H1 (cell line): Measurements from ENCODE around the gene CNST. TPM values are rescaled to one million over a fixed set of nuclear protein-coding genes. Genes with fewer than 3 reads are reported as not detected.

Experiments used
- CTCF ChIA-PET: fragments of 300-600 bp; sonication (Branson Sonifier 250); formaldehyde crosslinking; loops from one replicate; lab custom pipeline; 2021; ENCODE audit not compliant: partially characterized antibody; lab: Charles Lee
- POLR2A ChIA-PET: fragments of 300-600 bp; sonication (Branson Sonifier 250); formaldehyde crosslinking; loops from one replicate; lab custom pipeline; 2021; ENCODE audit warnings: inconsistent platforms; ENCODE audit not compliant: partially characterized antibody; lab: Charles Lee
- DNase-seq, 2 experiments: peaks; one replicate each; pipeline versions ENCODE4 v3.0.0 to v3.0.0-alpha.2; 2010 to 2022; ENCODE audit warnings: low spot score in 2 of 2, low read depth in 1 of 2, mixed read lengths in 1 of 2
- FAIRE-seq: peaks from 2 replicates; lab custom pipeline; 2011; peaks lifted over from hg19 to GRCh38; lab: Jason Lieb, UNC
- H2AFZ ChIP-seq: 2 replicates; pipeline ENCODE4 v1.8.1; 2012; ENCODE audit warnings: low read length, inconsistent platforms
- H2AK5ac ChIP-seq: 2 replicates; pipeline ENCODE4 v1.6.1; 2013; ENCODE audit warnings: low read depth, low read length
- H2BK120ac ChIP-seq: replicated peaks from 2 replicates; pipeline ENCODE3; 2013; ENCODE audit warnings: low read depth, low read length, inconsistent platforms
- H2BK12ac ChIP-seq: 2 replicates; pipeline ENCODE4 v1.6.1; 2013; ENCODE audit warnings: low read depth, low read length
- H2BK15ac ChIP-seq: 2 replicates; pipeline ENCODE4 v1.6.1; 2013; ENCODE audit warnings: low read length
- H2BK20ac ChIP-seq: 2 replicates; pipeline ENCODE4 v1.6.1; 2013; ENCODE audit warnings: low read length
- H2BK5ac ChIP-seq: 2 replicates; pipeline ENCODE4 v1.6.1; 2013; ENCODE audit warnings: low read depth, low read length
- H3K14ac ChIP-seq: 2 replicates; pipeline ENCODE4 v1.6.1; 2013; ENCODE audit warnings: inconsistent platforms; ENCODE audit not compliant: insufficient read length
- H3K18ac ChIP-seq: 2 replicates; pipeline ENCODE4 v1.6.1; 2013; ENCODE audit warnings: low read length; ENCODE audit errors: extremely low read depth
- H3K23ac ChIP-seq: 2 replicates; pipeline ENCODE4 v1.6.1; 2013; ENCODE audit warnings: inconsistent platforms; ENCODE audit not compliant: insufficient read length
- H3K23me2 ChIP-seq: 2 replicates; pipeline ENCODE4 v1.6.1; 2013; ENCODE audit warnings: low read depth, low read length
- H3K27ac ChIP-seq: 2 replicates; pipeline ENCODE4 v1.6.1; 2011; ENCODE audit warnings: low read depth, low read length, inconsistent platforms
- H3K27me3 ChIP-seq, 4 experiments: replicated peaks in 1 of 4; 1 replicate in 1 of 4; 2 replicates in 3 of 4; pipeline versions ENCODE4 v1.6.1 to v1.8.1; 2011 to 2013; ENCODE audit warnings: low read length in 3 of 4, mild to moderate bottlenecking in 3 of 4, inconsistent platforms in 2 of 4, mixed read lengths in 2 of 4, moderate library complexity in 1 of 4; ENCODE audit not compliant: control insufficient read depth in 3 of 4, insufficient read depth in 3 of 4; ENCODE audit errors: extremely low read depth in 1 of 4
- H3K36me3 ChIP-seq, 4 experiments: 2 replicates each; pipeline versions ENCODE4 v1.6.1 to v1.8.1; 2011 to 2013; ENCODE audit warnings: mild to moderate bottlenecking in 4 of 4, low read length in 3 of 4, moderate library complexity in 2 of 4, control low read depth in 1 of 4, inconsistent platforms in 1 of 4; ENCODE audit not compliant: insufficient read depth in 4 of 4, control insufficient read depth in 2 of 4
- H3K4ac ChIP-seq: replicated peaks from 2 replicates; pipeline ENCODE3; 2013; ENCODE audit warnings: low read length, low read depth, mixed read lengths, inconsistent platforms; ENCODE audit not compliant: insufficient read length
- H3K4me1 ChIP-seq, 4 experiments: replicated peaks in 1 of 4; 1 replicate in 1 of 4; 2 replicates in 3 of 4; pipeline versions ENCODE4 v1.6.1 to v1.8.1; 2011 to 2013; ENCODE audit warnings: low read length in 3 of 4, inconsistent platforms in 2 of 4, mixed read lengths in 1 of 4; ENCODE audit not compliant: insufficient read depth in 4 of 4, control insufficient read depth in 3 of 4
- H3K4me2 ChIP-seq, 2 experiments: 2 replicates each; pipeline versions ENCODE4 v1.6.1 to v1.8.1; 2011 to 2013; ENCODE audit warnings: low read depth in 2 of 2, low read length in 2 of 2, control low read depth in 1 of 2, inconsistent platforms in 1 of 2, mild to moderate bottlenecking in 1 of 2; ENCODE audit not compliant: insufficient read depth in 1 of 2
- H3K4me3 ChIP-seq, 4 experiments: fragments of 200-600, 300-600 bp in 1 of 4; sonication (generic), shearing (Covaris generic), sonication (Bioruptor Twin) in 1 of 4; 2 replicates each; pipeline versions ENCODE4 v1.5.1 to v1.8.1; 2011 to 2016; ENCODE audit warnings: low read length in 4 of 4, low read depth in 3 of 4, control low read depth in 2 of 4, inconsistent platforms in 2 of 4, mild to moderate bottlenecking in 2 of 4, mixed read lengths in 1 of 4, moderate library complexity in 1 of 4; ENCODE audit not compliant: insufficient read depth in 2 of 4; ENCODE audit errors: extremely low read depth in 1 of 4
- H3K56ac ChIP-seq: replicated peaks from 2 replicates; pipeline ENCODE3; 2013; ENCODE audit warnings: low read depth, mild to moderate bottlenecking, mixed read lengths, low read length, inconsistent platforms; ENCODE audit not compliant: insufficient read length
- H3K79me1 ChIP-seq: 2 replicates; pipeline ENCODE4 v1.6.1; 2013; ENCODE audit warnings: low read depth, low read length, control low read depth
- H3K79me2 ChIP-seq, 2 experiments: 2 replicates each; pipeline versions ENCODE4 v1.6.1 to v1.8.1; 2012 to 2013; ENCODE audit warnings: low read length in 2 of 2, mild to moderate bottlenecking in 2 of 2, inconsistent platforms in 1 of 2; ENCODE audit not compliant: insufficient read depth in 2 of 2, control insufficient read depth in 1 of 2
- H3K9ac ChIP-seq, 4 experiments: replicated peaks in 1 of 4; 1 replicate in 1 of 4; 2 replicates in 3 of 4; pipeline versions ENCODE4 v1.6.1 to v1.8.1; 2011 to 2013; ENCODE audit warnings: low read depth in 3 of 4, low read length in 3 of 4, control low read depth in 2 of 4, mild to moderate bottlenecking in 2 of 4, moderate library complexity in 2 of 4, inconsistent platforms in 1 of 4; ENCODE audit errors: extremely low read depth in 1 of 4
- H3K9me3 ChIP-seq, 2 experiments: 2 replicates each; pipeline versions ENCODE4 v1.6.1 to v1.8.1; 2012 to 2013; ENCODE audit warnings: mild to moderate bottlenecking in 2 of 2, moderate library complexity in 2 of 2, control low read depth in 1 of 2, inconsistent platforms in 1 of 2, low read depth in 1 of 2, low read length in 1 of 2, mixed read lengths in 1 of 2; ENCODE audit not compliant: insufficient read depth in 2 of 2
- H4K20me1 ChIP-seq, 2 experiments: replicated peaks in 1 of 2; 2 replicates each; pipeline versions ENCODE3 to v1.8.1; 2011 to 2013; ENCODE audit warnings: inconsistent platforms in 2 of 2, low read length in 2 of 2, mild to moderate bottlenecking in 1 of 2; ENCODE audit not compliant: insufficient read depth in 2 of 2, control insufficient read depth in 1 of 2
- H4K5ac ChIP-seq: 2 replicates; pipeline ENCODE4 v1.6.1; 2013; ENCODE audit warnings: low read length, low read depth, mixed read lengths, inconsistent platforms; ENCODE audit not compliant: insufficient read length
- H4K8ac ChIP-seq: 2 replicates; pipeline ENCODE4 v1.8.0; 2013; ENCODE audit warnings: mild to moderate bottlenecking, moderate library complexity, low read length, inconsistent platforms; ENCODE audit not compliant: insufficient read depth; ENCODE audit errors: extremely low read depth
- H4K91ac ChIP-seq: replicated peaks from 2 replicates; pipeline ENCODE3; 2013; ENCODE audit warnings: low read length, mixed read lengths, inconsistent platforms; ENCODE audit not compliant: insufficient read length
- SP1 ChIP-seq: IDR thresholded peaks from 2 replicates; pipeline ENCODE4 v1.6.1; 2011; ENCODE audit warnings: low read depth, low read length
- WGBS, 2 experiments: shearing (Covaris generic) in 1 of 2; methylation state at CpG; one replicate each; pipeline versions ENCODE4 v1.1.6 to v1.1.7; 2013 to 2015; ENCODE audit warnings: low lambda C conversion rate in 2 of 2, mixed read lengths in 2 of 2, inconsistent platforms in 1 of 2, low coverage in 1 of 2, missing lambda C conversion rate in 1 of 2; ENCODE audit not compliant: insufficient replicate concordance in 2 of 2, insufficient coverage in 1 of 2, insufficient read length in 1 of 2; ENCODE audit errors: extremely low coverage in 1 of 2, missing lambda C conversion rate in 1 of 2; 5-methylcytosine and 5-hydroxymethylcytosine counted together
- polyA plus RNA-seq, 7 experiments: library from polyadenylated mRNA; depleted of rRNA in 3 of 7; stranded (reverse) in 5 of 7; unstranded in 2 of 7; fragments of >200 nt in 5 of 7; fragments of 200-250 nt in 2 of 7; gene quantifications; 1 replicate in 5 of 7; 2 replicates in 1 of 7; 4 replicates in 1 of 7; pipeline versions ENCODE4 v1.2.1 to v1.2.3, GENCODE V29; 2011 to 2013; ENCODE audit warnings: missing spikeins in 2 of 7, mixed read lengths in 2 of 7
- total RNA-seq: library from RNA; stranded (reverse); fragmentation: NEBNext Ultra II Directional; extraction: Animal tissue kit (Norgen Biotek cat#: 25700); gene quantifications from 2 replicates; pipeline ENCODE4 v1.2.1, GENCODE V29; 2021

CNST gene
- total and polyA plus RNA-seq, 2 of the 8 experiments (the other 6 are each of a cell fraction or from before 2014, with no cell fraction given): 5.3 to 21.3 TPM

GRCh38 chr1:246571953-246572352, 5.7 kb downstream of the CNST start:
- FAIRE-seq: no peak
- Histone ChIP-seq H3K4me2 (no peak overlapping the region), H2BK15ac (no peak overlapping the region), H3K4me1 (no peaks in the 10 kb centered on the region), H3K23ac (no peak overlapping the region), H2AK5ac (no peak overlapping the region), H3K23me2 (no peaks in the 10 kb centered on the region), H4K5ac (no peak overlapping the region), H3K18ac (no peak overlapping the region), H3K9ac (no peak overlapping the region), H3K4me3 (no peak overlapping the region), H3K79me2 (peaks cover 0 to 55% of the 10 kb centered on the region in 2 experiments; a peak in 2 of 4 replicates), H4K20me1 (peaks cover 0 to 5% of the 10 kb centered on the region in 2 experiments), H2BK12ac (no peak overlapping the region), H3K27me3 (no peaks in the 10 kb centered on the region), H2BK5ac (no peak overlapping the region), H3K4ac (no peak overlapping the region), H3K9me3 (no peaks in the 10 kb centered on the region), H3K14ac (no peak overlapping the region), H2AFZ (no peak overlapping the region)
- WGBS, 2 experiments: 84% methylated on average over 1 of the region's 1 CpG; no CpG with 5 or more reads in 1 of the 2 experiments
- TF ChIP-seq SP1: no peak
- TF ChIP-seq, all 59 proteins: peak for 0
- Histone ChIP-seq H2BK120ac (no peak overlapping the region), H3K36me3 (no peaks in the 10 kb centered on the region), H2BK20ac (no peak overlapping the region), H4K8ac (no peak overlapping the region), H3K56ac (no peak overlapping the region), H3K79me1 (no peaks in the 10 kb centered on the region), H4K91ac (no peak overlapping the region), H3K27ac (no peak overlapping the region)
- POLR2A ChIA-PET: no interaction called here
- no peak for DNase-seq
- CTCF ChIA-PET: no interaction called here
